AG10803 (cell line): ENCODE results near the gene ZNF439.
"Not testable (repeated sequence)": the region's sequence is repeated elsewhere in the genome, so short reads cannot be mapped to it uniquely, and the experiment has no call there.

Source experiments
- DNase-seq: peaks from one replicate; pipeline ENCODE4 v3.0.0; 2010; ENCODE audit warnings: low read depth
- H3K4me3 ChIP-seq: 2 replicates; pipeline ENCODE4 v1.5.1; 2011; ENCODE audit warnings: mild to moderate bottlenecking, low read length, control low read depth
- CTCF ChIP-seq: conservative IDR thresholded peaks from 2 replicates; pipeline ENCODE4 v1.5.1; 2011; ENCODE audit warnings: mild to moderate bottlenecking, low read length, control low read depth, inconsistent platforms

ZNF439 gene

DNA sequence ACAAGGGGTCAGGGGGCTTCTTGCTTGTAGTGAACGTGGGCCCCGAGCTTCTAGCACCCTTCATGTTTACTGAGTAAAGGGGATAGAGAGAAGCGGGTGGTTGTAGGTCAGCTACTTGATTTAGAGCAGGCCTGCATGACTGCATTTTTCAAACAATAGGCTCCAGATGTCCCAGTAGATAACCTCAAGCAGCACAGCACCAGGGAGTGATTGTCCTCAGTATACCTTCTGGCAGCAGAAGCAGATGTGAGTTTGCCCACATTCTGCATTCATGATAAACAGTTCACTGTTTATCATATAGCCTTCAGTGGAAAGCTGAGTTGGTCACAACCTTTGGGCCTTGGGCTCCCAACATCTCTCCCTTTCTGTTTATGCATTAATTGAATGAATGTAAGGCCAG, 4.8 kb downstream of the ZNF439 start:
- no peak overlapping the region for H3K4me3 ChIP-seq
- no peak for TF ChIP-seq CTCF
- DNase-seq, result no peak

GRCh38 chr19:11856596-11857250, 8.2 kb downstream of the ZNF439 start:
- H3K4me3 ChIP-seq, result no peak overlapping the region
- no peak for TF ChIP-seq CTCF
- DNase-seq, result no peak

DNA sequence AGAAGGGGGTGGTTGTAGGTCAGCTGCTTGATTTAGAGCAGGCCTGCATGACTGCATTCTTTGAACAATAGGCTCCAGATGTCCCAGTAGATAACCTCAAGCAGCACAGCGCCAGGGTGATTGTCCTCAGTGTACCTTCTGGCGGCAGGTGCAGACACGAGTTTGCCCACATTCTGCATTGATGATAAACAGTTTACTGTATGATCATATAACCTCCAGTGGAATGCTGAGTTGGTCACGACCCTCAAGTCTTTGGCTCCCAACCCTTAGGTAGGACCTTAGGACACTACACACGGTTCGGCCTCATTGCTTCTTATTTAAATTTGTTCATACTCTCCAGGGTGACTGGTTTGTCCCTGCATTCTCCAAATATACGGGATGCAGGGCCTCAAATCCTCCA, 12.2 kb downstream of the ZNF439 start:
- H3K4me3 ChIP-seq, result no peak overlapping the region
- TF ChIP-seq CTCF, result no peak

DNA sequence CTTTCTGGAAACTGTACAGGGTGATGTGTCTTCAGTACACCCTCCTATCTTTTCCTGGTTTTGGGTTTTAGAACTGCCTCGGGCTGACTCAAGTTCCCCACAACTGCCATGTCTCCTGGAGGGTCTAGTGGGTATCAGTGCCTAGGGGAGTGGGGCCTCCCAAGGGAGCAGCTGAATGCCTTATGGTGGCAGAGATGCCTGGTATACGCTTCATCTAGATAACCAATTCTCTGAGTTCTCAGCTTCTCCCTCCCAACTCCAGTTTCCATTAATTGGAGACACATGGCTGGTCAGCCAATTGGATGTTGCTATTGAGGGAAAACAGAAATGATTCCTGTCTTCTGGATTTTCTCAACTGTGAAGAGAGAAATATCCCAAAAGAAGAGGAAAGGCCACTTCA, 12.8 kb downstream of the ZNF439 start:
- no peak for TF ChIP-seq CTCF
- no peak overlapping the region for H3K4me3 ChIP-seq
- DNase-seq, result no peak

More for the DNA sequence above, 12.2 kb downstream of the ZNF439 start:
- no peak for DNase-seq

DNA sequence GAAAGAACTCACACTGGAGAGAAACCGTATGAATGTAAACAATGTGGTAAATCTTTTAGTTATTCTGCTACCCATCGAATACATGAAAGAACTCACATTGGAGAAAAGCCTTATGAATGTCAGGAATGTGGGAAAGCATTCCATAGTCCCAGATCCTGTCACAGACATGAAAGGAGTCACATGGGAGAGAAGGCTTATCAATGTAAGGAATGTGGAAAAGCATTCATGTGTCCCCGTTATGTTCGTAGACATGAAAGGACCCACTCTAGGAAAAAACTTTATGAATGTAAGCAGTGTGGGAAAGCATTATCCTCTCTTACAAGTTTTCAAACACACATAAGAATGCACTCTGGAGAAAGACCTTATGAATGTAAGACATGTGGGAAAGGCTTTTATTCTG, 19.2 kb downstream of the ZNF439 start:
- not testable (repeated sequence) for DNase-seq, H3K4me3 ChIP-seq

GRCh38 chr19:11868188-11868587, 19.7 kb downstream of the ZNF439 start:
- no peak overlapping the region for H3K4me3 ChIP-seq
- DNase-seq, result no peak
- no peak for TF ChIP-seq CTCF

DNA sequence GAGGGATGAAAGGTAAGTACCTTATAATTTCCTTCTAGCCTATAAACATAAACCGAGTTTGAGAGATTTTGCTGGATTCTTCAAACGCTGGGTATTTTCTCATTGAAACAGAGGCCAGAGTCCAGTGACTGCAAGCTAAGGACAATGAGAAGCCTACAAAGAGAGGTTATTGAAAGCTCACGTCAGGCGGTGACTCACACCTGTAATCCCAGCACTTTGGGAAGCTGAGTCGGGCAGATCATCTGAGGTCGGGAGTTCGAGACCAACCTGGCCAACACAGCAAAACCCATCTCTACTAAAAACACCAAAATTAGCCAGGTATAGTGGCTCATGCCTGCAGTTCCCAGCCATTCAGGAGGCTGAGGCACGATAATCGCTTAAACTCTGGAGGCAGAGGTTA, 24.1 kb downstream of the ZNF439 start:
- no peak for DNase-seq
- TF ChIP-seq CTCF, result no peak
- no peak overlapping the region for H3K4me3 ChIP-seq

DNA sequence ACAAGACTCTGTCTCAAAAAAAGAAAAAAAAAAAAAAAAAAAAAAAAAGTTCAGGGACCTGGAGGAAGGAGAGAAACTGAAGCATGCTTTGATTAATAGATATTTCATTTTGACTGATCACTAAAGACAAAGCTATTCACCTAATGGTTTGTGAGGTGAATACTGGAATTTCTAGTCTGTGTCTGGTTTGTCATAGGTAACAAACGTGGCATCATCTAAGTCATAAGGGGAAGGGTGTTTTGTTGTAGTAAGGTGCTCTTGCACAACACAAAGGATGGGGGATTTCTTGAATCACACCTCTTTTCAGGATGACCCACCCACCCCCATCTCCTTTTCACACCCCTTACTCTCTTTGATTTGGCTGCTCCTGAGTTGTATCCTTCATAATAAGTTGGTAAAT, 25.2 kb downstream of the ZNF439 start:
- H3K4me3 ChIP-seq, result no peak overlapping the region
- no peak for TF ChIP-seq CTCF
- no peak for DNase-seq

GRCh38 chr19:11879687-11880266, 31.3 kb downstream of the ZNF439 start:
- not testable (repeated sequence) for H3K4me3 ChIP-seq, DNase-seq
